GM23338 (cell line): ENCODE data around the gene IFNLR1. TPM values are rescaled to one million over a fixed set of nuclear protein-coding genes. Genes with fewer than 3 reads are reported as not detected.

ENCODE experiments used
- ATAC-seq: fragments of 200-7000 bp; cut with Tn5 transposase; 3 replicates; pipeline ENCODE4 v1.9.1; 2020
- DNase-seq: peaks from one replicate; pipeline ENCODE4 v3.0.0-alpha.2; 2015; ENCODE audit warnings: low spot score
- H2AFZ ChIP-seq: fragments of 200-600 bp; sonication (generic); 2 replicates; pipeline ENCODE4 v1.8.0; 2016; ENCODE audit warnings: antibody characterized with exemption, mild to moderate bottlenecking, moderate library complexity
- H3F3A ChIP-seq: fragments of 200-600 bp; sonication (generic); replicated peaks from 2 replicates; pipeline ENCODE4 v1.8.0; 2017; ENCODE audit warnings: antibody characterized with exemption, mixed run types, low read depth
- H3K27ac ChIP-seq: fragments of 200-600 bp; sonication (generic); 2 replicates; pipeline ENCODE4 v1.6.1; 2016; ENCODE audit warnings: low read depth
- H3K27me3 ChIP-seq: fragments of 200-600 bp; sonication (generic); 2 replicates; pipeline ENCODE4 v1.8.0; 2016; ENCODE audit warnings: mild to moderate bottlenecking, mixed run types, moderate library complexity; ENCODE audit not compliant: insufficient read depth
- H3K36me3 ChIP-seq: fragments of 200-600 bp; sonication (generic); 2 replicates; pipeline ENCODE4 v1.8.0; 2016; ENCODE audit warnings: mild to moderate bottlenecking; ENCODE audit not compliant: insufficient read depth
- H3K4me1 ChIP-seq: fragments of 200-600 bp; sonication (generic); 2 replicates; pipeline ENCODE4 v1.8.0; 2016; ENCODE audit warnings: mild to moderate bottlenecking, moderate library complexity; ENCODE audit not compliant: insufficient read depth
- H3K4me2 ChIP-seq: fragments of 200-600 bp; sonication (generic); 2 replicates; pipeline ENCODE4 v1.7.1; 2017; ENCODE audit warnings: mixed run types
- H3K4me3 ChIP-seq: fragments of 200-600 bp; sonication (generic); 2 replicates; pipeline ENCODE4 v1.6.1; 2016; ENCODE audit warnings: mixed run types
- H3K79me2 ChIP-seq: fragments of 200-600 bp; sonication (generic); replicated peaks from 2 replicates; pipeline ENCODE4 v1.8.0; 2017; ENCODE audit warnings: mild to moderate bottlenecking; ENCODE audit not compliant: insufficient read depth
- H3K9me2 ChIP-seq: fragments of 200-600 bp; sonication (generic); 2 replicates; pipeline ENCODE4 v1.8.0; 2017; ENCODE audit not compliant: insufficient read depth
- H4K20me1 ChIP-seq: fragments of 200-600 bp; sonication (generic); replicated peaks from 2 replicates; pipeline ENCODE4 v1.8.0; 2017; ENCODE audit warnings: mild to moderate bottlenecking; ENCODE audit not compliant: insufficient read depth
- H3K27ac Mint-ChIP-seq: 2 replicates; pipeline ENCODE4 v1.8.0; 2020; ENCODE audit warnings: inconsistent platforms, mild to moderate bottlenecking, moderate library complexity, mixed read lengths
- H3K27me3 Mint-ChIP-seq: 3 replicates; pipeline ENCODE4 v1.8.0; 2022; ENCODE audit warnings: low read depth, mild to moderate bottlenecking, moderate library complexity, mixed read lengths, inconsistent platforms; ENCODE audit not compliant: insufficient read depth, poor library complexity
- H3K36me3 Mint-ChIP-seq: 3 replicates; pipeline ENCODE4 v1.8.0; 2021; ENCODE audit warnings: low read depth, mild to moderate bottlenecking, inconsistent platforms, moderate library complexity, mixed read lengths
- H3K4me1 Mint-ChIP-seq: 3 replicates; pipeline ENCODE4 v1.8.0; 2020; ENCODE audit warnings: mild to moderate bottlenecking, inconsistent platforms, mixed read lengths
- H3K4me3 Mint-ChIP-seq: 3 replicates; pipeline ENCODE4 v1.8.0; 2021; ENCODE audit warnings: moderate library complexity, mild to moderate bottlenecking, inconsistent platforms, mixed read lengths
- H3K9me3 Mint-ChIP-seq: 3 replicates; pipeline ENCODE4 v1.8.0; 2020; ENCODE audit warnings: moderate library complexity, mild to moderate bottlenecking, inconsistent platforms, mixed read lengths
- CREB1 ChIP-seq: fragments of 250-450 bp; sonication (Bioruptor Pico); IDR thresholded peaks from 2 replicates; pipeline ENCODE4 v1.5.0; 2020; ENCODE audit warnings: low read depth, mild to moderate bottlenecking, moderate library complexity
- ETS1 ChIP-seq: IDR thresholded peaks from 2 replicates; pipeline ENCODE4 v1.6.1; 2016; ENCODE audit warnings: antibody characterized with exemption
- EZH2 ChIP-seq: fragments of 200-600 bp; sonication (generic); IDR thresholded peaks from one replicate; pipeline ENCODE4 v1.8.0; 2017; ENCODE audit warnings: antibody characterized with exemption, mild to moderate bottlenecking, low read depth; ENCODE audit not compliant: unreplicated experiment
- EZH2phosphoT487 ChIP-seq: fragments of 200-600 bp; sonication (generic); IDR thresholded peaks from one replicate; pipeline ENCODE4 v1.8.1; 2018; ENCODE audit warnings: antibody characterized with exemption; ENCODE audit not compliant: unreplicated experiment
- NANOG ChIP-seq: IDR thresholded peaks from 2 replicates; pipeline ENCODE4 v1.6.1; 2016; ENCODE audit warnings: antibody characterized with exemption, borderline replicate concordance
- POLR2AphosphoS5 ChIP-seq: IDR thresholded peaks from 2 replicates; pipeline ENCODE4 v1.6.1; 2016; ENCODE audit warnings: antibody characterized with exemption, low read depth
- REST ChIP-seq: IDR thresholded peaks from one replicate; pipeline ENCODE4 v1.6.1; 2018; ENCODE audit warnings: antibody characterized with exemption; ENCODE audit not compliant: unreplicated experiment
- STAT1 ChIP-seq: IDR thresholded peaks from one replicate; pipeline ENCODE4 v1.6.1; 2016; ENCODE audit warnings: antibody characterized with exemption; ENCODE audit not compliant: unreplicated experiment
- ZNF114 ChIP-seq: fragments of 250-450 bp; sonication (Bioruptor Pico); IDR thresholded peaks from 2 replicates; pipeline ENCODE4 v1.5.0; 2020; ENCODE audit warnings: mild to moderate bottlenecking, moderate library complexity
- ZNF331 ChIP-seq: fragments of 250-450 bp; sonication (Bioruptor Pico); IDR thresholded peaks from 2 replicates; pipeline ENCODE4 v1.5.0; 2020; ENCODE audit warnings: low read depth, mild to moderate bottlenecking, moderate library complexity
- polyA plus RNA-seq: library from polyadenylated mRNA; unstranded; fragments of >200 nt; fragmentation: Nextera tagmentation; extraction: Ambion mirVana; gene quantifications from 2 replicates; pipeline ENCODE4 v1.2.1, GENCODE V29; 2016
- total RNA-seq: library from RNA; depleted of rRNA; stranded (reverse); fragments of >200 nt; shearing (Covaris generic); gene quantifications from 2 replicates; pipeline ENCODE4 v1.2.3, GENCODE V29; 2014
- TF ChIP-seq, protein P1 (sequence below): fragments of 250-450 bp; sonication (Bioruptor Pico); IDR thresholded peaks from 2 replicates; pipeline ENCODE4 v1.5.0; 2020; ENCODE audit warnings: mild to moderate bottlenecking, moderate library complexity
- TF ChIP-seq, protein P2 (sequence below), 2 experiments: fragments of 200-600 bp in 1 of 2; sonication (generic) in 1 of 2; conservative IDR thresholded peaks; 2 replicates each; pipeline versions ENCODE4 v1.5.1 to v1.6.1; 2016 to 2017; ENCODE audit warnings: antibody characterized with exemption in 2 of 2, low read depth in 2 of 2, mild to moderate bottlenecking in 2 of 2, moderate library complexity in 1 of 2

Gene IFNLR1
- total and polyA plus RNA-seq, 2 experiments from 2014 or later: 4.2 to 6.2 TPM

DNA sequence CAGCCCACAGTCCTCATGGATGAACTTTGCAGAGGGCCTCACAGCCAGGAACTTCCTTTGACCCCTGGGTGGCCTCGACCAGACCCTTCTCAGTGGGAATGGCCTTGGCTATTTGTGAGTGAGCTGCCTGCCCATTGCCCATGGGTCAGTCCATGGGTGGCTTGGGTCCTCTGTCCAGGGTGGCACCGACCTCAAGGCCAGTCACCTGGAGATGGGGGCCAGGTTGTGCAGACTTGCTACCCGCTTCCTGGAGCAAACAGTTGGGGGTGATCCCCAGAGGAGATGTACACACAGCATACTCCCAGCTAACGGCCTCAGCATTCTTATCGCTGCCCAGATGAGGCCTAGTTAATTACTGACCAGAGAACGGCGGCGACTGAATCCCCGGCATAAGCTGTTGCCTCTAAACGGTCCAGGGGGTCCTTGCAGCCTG is 23.1 kb upstream of the IFNLR1 start:
- no peaks in the 10 kb centered on the region; the same call in 2 of the 3 replicates for H3K4me1 Mint-ChIP-seq

More for the DNA sequence above, 23.1 kb upstream of the IFNLR1 start:
- Histone ChIP-seq H3K4me1 (no peaks in the 10 kb centered on the region), H3K27me3 (no peaks in the 10 kb centered on the region), H3K9me2 (no peaks in the 10 kb centered on the region), H4K20me1 (no peaks in the 10 kb centered on the region), H3K27ac (no peak overlapping the region), H3K79me2 (no peaks in the 10 kb centered on the region), H2AFZ (no peak overlapping the region), H3K4me2 (no peak overlapping the region), H3K36me3 (no peaks in the 10 kb centered on the region), H3F3A (no peaks in the 10 kb centered on the region), H3K4me3 (no peak overlapping the region)
- no peak overlapping the region for H3K4me3 Mint-ChIP-seq
- peaks cover 6% of the 10 kb centered on the region for H3K9me3 Mint-ChIP-seq
- H3K36me3 Mint-ChIP-seq: no peaks in the 10 kb centered on the region
- H3K27me3 Mint-ChIP-seq: no peaks in the 10 kb centered on the region
- TF ChIP-seq ETS1 (no peak), POLR2AphosphoS5 (no peak), NANOG (no peak), EZH2phosphoT487 (no peak), EZH2 (no peak), STAT1 (no peak), REST (no peak), CREB1 (CRISPR knock-in tag) (no peak), ZNF331 (CRISPR knock-in tag) (no peak), ZNF114 (CRISPR knock-in tag) (no peak)
- TF ChIP-seq, protein P1, sequence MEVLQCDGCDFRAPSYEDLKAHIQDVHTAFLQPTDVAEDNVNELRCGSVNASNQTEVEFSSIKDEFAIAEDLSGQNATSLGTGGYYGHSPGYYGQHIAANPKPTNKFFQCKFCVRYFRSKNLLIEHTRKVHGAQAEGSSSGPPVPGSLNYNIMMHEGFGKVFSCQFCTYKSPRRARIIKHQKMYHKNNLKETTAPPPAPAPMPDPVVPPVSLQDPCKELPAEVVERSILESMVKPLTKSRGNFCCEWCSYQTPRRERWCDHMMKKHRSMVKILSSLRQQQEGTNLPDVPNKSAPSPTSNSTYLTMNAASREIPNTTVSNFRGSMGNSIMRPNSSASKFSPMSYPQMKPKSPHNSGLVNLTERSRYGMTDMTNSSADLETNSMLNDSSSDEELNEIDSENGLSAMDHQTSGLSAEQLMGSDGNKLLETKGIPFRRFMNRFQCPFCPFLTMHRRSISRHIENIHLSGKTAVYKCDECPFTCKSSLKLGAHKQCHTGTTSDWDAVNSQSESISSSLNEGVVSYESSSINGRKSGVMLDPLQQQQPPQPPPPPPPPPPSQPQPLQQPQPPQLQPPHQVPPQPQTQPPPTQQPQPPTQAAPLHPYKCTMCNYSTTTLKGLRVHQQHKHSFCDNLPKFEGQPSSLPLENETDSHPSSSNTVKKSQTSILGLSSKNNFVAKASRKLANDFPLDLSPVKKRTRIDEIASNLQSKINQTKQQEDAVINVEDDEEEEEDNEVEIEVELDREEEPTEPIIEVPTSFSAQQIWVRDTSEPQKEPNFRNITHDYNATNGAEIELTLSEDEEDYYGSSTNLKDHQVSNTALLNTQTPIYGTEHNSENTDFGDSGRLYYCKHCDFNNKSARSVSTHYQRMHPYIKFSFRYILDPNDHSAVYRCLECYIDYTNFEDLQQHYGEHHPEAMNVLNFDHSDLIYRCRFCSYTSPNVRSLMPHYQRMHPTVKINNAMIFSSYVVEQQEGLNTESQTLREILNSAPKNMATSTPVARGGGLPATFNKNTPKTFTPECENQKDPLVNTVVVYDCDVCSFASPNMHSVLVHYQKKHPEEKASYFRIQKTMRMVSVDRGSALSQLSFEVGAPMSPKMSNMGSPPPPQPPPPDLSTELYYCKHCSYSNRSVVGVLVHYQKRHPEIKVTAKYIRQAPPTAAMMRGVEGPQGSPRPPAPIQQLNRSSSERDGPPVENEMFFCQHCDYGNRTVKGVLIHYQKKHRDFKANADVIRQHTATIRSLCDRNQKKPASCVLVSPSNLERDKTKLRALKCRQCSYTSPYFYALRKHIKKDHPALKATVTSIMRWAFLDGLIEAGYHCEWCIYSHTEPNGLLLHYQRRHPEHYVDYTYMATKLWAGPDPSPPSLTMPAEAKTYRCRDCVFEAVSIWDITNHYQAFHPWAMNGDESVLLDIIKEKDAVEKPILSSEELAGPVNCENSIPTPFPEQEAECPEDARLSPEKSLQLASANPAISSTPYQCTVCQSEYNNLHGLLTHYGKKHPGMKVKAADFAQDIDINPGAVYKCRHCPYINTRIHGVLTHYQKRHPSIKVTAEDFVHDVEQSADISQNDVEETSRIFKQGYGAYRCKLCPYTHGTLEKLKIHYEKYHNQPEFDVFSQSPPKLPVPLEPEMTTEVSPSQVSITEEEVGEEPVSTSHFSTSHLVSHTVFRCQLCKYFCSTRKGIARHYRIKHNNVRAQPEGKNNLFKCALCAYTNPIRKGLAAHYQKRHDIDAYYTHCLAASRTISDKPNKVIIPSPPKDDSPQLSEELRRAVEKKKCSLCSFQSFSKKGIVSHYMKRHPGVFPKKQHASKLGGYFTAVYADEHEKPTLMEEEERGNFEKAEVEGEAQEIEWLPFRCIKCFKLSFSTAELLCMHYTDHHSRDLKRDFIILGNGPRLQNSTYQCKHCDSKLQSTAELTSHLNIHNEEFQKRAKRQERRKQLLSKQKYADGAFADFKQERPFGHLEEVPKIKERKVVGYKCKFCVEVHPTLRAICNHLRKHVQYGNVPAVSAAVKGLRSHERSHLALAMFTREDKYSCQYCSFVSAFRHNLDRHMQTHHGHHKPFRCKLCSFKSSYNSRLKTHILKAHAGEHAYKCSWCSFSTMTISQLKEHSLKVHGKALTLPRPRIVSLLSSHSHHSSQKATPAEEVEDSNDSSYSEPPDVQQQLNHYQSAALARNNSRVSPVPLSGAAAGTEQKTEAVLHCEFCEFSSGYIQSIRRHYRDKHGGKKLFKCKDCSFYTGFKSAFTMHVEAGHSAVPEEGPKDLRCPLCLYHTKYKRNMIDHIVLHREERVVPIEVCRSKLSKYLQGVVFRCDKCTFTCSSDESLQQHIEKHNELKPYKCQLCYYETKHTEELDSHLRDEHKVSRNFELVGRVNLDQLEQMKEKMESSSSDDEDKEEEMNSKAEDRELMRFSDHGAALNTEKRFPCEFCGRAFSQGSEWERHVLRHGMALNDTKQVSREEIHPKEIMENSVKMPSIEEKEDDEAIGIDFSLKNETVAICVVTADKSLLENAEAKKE: no peak
- TF ChIP-seq, protein P2, sequence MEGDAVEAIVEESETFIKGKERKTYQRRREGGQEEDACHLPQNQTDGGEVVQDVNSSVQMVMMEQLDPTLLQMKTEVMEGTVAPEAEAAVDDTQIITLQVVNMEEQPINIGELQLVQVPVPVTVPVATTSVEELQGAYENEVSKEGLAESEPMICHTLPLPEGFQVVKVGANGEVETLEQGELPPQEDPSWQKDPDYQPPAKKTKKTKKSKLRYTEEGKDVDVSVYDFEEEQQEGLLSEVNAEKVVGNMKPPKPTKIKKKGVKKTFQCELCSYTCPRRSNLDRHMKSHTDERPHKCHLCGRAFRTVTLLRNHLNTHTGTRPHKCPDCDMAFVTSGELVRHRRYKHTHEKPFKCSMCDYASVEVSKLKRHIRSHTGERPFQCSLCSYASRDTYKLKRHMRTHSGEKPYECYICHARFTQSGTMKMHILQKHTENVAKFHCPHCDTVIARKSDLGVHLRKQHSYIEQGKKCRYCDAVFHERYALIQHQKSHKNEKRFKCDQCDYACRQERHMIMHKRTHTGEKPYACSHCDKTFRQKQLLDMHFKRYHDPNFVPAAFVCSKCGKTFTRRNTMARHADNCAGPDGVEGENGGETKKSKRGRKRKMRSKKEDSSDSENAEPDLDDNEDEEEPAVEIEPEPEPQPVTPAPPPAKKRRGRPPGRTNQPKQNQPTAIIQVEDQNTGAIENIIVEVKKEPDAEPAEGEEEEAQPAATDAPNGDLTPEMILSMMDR (conservative IDR thresholded peaks at IDR 0.05; ENCODE audit: low read depth in 2 of 2): no peak
- H3K27ac Mint-ChIP-seq: no peak overlapping the region
- no peak for DNase-seq
- no peak for ATAC-seq
